Measurements from ENCODE around the gene PGBD5. TPM values are rescaled to one million over a fixed set of nuclear protein-coding genes. Genes with fewer than 3 reads are reported as not detected.

Gene PGBD5
- total and polyA plus RNA-seq, 2 experiments from 2014 or later, result 0.82 to 2.4 TPM

- 61% methylated on average over 10 of the region's 10 CpGs for WGBS (ENCODE audit: low lambda C conversion rate, missing lambda C conversion rate)
- Histone ChIP-seq H3K4me1 (ENCODE audit: insufficient read depth) (no peaks in the 10 kb centered on the region), H3K79me2 (no peaks in the 10 kb centered on the region), H3K4me3 (no peak overlapping the region), H2AFZ (no peak overlapping the region), H3K9me2 (replicated peaks; ENCODE audit: insufficient read depth) (no peaks in the 10 kb centered on the region), H3K27ac (no peak overlapping the region), H3K36me3 (replicated peaks; ENCODE audit: insufficient read depth, low read depth) (no peaks in the 10 kb centered on the region), H3K27me3 (no peaks in the 10 kb centered on the region), H3K4me2 (no peak overlapping the region), H4K20me1 (ENCODE audit: insufficient read depth, poor library complexity, severe bottlenecking) (no peaks in the 10 kb centered on the region), H3K9me3 (ENCODE audit: low read depth) (no peaks in the 10 kb centered on the region)
- no peak for TF ChIP-seq EZH2 (IDR thresholded peaks at IDR 0.05; ENCODE audit: borderline replicate concordance)
- TF ChIP-seq, protein P1, sequence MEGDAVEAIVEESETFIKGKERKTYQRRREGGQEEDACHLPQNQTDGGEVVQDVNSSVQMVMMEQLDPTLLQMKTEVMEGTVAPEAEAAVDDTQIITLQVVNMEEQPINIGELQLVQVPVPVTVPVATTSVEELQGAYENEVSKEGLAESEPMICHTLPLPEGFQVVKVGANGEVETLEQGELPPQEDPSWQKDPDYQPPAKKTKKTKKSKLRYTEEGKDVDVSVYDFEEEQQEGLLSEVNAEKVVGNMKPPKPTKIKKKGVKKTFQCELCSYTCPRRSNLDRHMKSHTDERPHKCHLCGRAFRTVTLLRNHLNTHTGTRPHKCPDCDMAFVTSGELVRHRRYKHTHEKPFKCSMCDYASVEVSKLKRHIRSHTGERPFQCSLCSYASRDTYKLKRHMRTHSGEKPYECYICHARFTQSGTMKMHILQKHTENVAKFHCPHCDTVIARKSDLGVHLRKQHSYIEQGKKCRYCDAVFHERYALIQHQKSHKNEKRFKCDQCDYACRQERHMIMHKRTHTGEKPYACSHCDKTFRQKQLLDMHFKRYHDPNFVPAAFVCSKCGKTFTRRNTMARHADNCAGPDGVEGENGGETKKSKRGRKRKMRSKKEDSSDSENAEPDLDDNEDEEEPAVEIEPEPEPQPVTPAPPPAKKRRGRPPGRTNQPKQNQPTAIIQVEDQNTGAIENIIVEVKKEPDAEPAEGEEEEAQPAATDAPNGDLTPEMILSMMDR (IDR thresholded peaks at IDR 0.05; ENCODE audit: poor library complexity), result no peak
- no peak for TF ChIP-seq EZH2phosphoT487 (IDR thresholded peaks at IDR 0.05; ENCODE audit: low read depth, severe bottlenecking, unreplicated experiment)
- no peak for DNase-seq (ENCODE audit: low spot score)
These were observed 15.3 kb upstream of the PGBD5 start for GRCh38 chr1:230441183-230442029.

- Histone ChIP-seq H3K27ac (no peak overlapping the region), H2AFZ (no peak overlapping the region), H3K79me2 (no peaks in the 10 kb centered on the region), H3K36me3 (replicated peaks; ENCODE audit: insufficient read depth, low read depth) (no peaks in the 10 kb centered on the region), H3K27me3 (peaks cover 4% of the 10 kb centered on the region), H3K4me1 (ENCODE audit: insufficient read depth) (no peaks in the 10 kb centered on the region), H3K9me3 (ENCODE audit: low read depth) (no peaks in the 10 kb centered on the region), H3K4me3 (no peak overlapping the region), H3K9me2 (replicated peaks; ENCODE audit: insufficient read depth) (no peaks in the 10 kb centered on the region), H4K20me1 (ENCODE audit: insufficient read depth, poor library complexity, severe bottlenecking) (no peaks in the 10 kb centered on the region), H3K4me2 (no peak overlapping the region)
- 85% methylated on average over 1 of the region's 1 CpG for WGBS (ENCODE audit: low lambda C conversion rate, missing lambda C conversion rate)
- TF ChIP-seq, protein P1 (IDR thresholded peaks at IDR 0.05; ENCODE audit: poor library complexity), result no peak
- no peak for TF ChIP-seq EZH2 (IDR thresholded peaks at IDR 0.05; ENCODE audit: borderline replicate concordance)
- DNase-seq (ENCODE audit: low spot score), result no peak
These were observed 9.0 kb upstream of the PGBD5 start for GRCh38 chr1:230435108-230435507.

- no peak for DNase-seq (ENCODE audit: low spot score)
- peaks cover 30% of the 10 kb centered on the region for H3K27me3 ChIP-seq
- TF ChIP-seq EZH2 (IDR thresholded peaks at IDR 0.05; ENCODE audit: borderline replicate concordance) (no peak), EZH2phosphoT487 (IDR thresholded peaks at IDR 0.05; ENCODE audit: low read depth, severe bottlenecking, unreplicated experiment) (no peak)
- TF ChIP-seq, protein P1 (IDR thresholded peaks at IDR 0.05; ENCODE audit: poor library complexity), result no peak
- H2AFZ ChIP-seq, result no peak overlapping the region
- H4K20me1 ChIP-seq (ENCODE audit: insufficient read depth, poor library complexity, severe bottlenecking), result no peaks in the 10 kb centered on the region
- no peak overlapping the region for H3K4me2 ChIP-seq
- H3K27ac ChIP-seq, result no peak overlapping the region
- no peaks in the 10 kb centered on the region for H3K9me3 ChIP-seq (ENCODE audit: low read depth)
- no peaks in the 10 kb centered on the region for H3K4me1 ChIP-seq (ENCODE audit: insufficient read depth)
- no peaks in the 10 kb centered on the region for H3K36me3 ChIP-seq (replicated peaks; ENCODE audit: insufficient read depth, low read depth)
- no peak overlapping the region for H3K4me3 ChIP-seq
- no peaks in the 10 kb centered on the region for H3K9me2 ChIP-seq (replicated peaks; ENCODE audit: insufficient read depth)
- 66% methylated on average over 3 of the region's 3 CpGs for WGBS (ENCODE audit: low lambda C conversion rate, missing lambda C conversion rate)
- H3K79me2 ChIP-seq, result no peaks in the 10 kb centered on the region
These were observed 5.4 kb upstream of the PGBD5 start for GRCh38 chr1:230431527-230431926.
